Thoracic aorta (tissue), 2 donors: ENCODE data around the gene TMTC2. TPM values are rescaled to one million over a fixed set of nuclear protein-coding genes. Genes with fewer than 3 reads are reported as not detected.

Experiments used
- ATAC-seq: fragments of 150-250 bp; one replicate; pipeline ENCODE4 v1.8.0; 2017; ENCODE audit warnings: low read depth; ENCODE audit not compliant: insufficient number of reproducible peaks, low FRiP score
- DNase-seq: peaks from one replicate; pipeline ENCODE4 v3.0.0-alpha.2; 2020; ENCODE audit warnings: low spot score
- H3K27ac ChIP-seq, 2 donors: fragments of 200-600 bp; sonication (generic); 1 replicate in 1 of 2; 2 replicates in 1 of 2; pipeline ENCODE4 v1.5.1; 2016; ENCODE audit warnings: mild to moderate bottlenecking in 2 of 2, moderate library complexity in 2 of 2
- H3K27me3 ChIP-seq: fragments of 200-600 bp; sonication (generic); replicated peaks from 2 replicates; pipeline ENCODE4 v1.6.0; 2016; ENCODE audit warnings: mild to moderate bottlenecking; ENCODE audit not compliant: insufficient read depth
- H3K36me3 ChIP-seq: fragments of 200-600 bp; sonication (generic); one replicate; pipeline ENCODE4 v1.5.1; 2016
- H3K4me1 ChIP-seq, 2 donors: fragments of 200-600 bp; sonication (generic); 1 replicate in 1 of 2; 2 replicates in 1 of 2; pipeline versions ENCODE4 v1.5.1 to v1.6.0; 2016; ENCODE audit warnings: low read depth in 2 of 2, mild to moderate bottlenecking in 1 of 2; ENCODE audit not compliant: control insufficient read depth in 1 of 2
- H3K4me3 ChIP-seq: fragments of 200-600 bp; sonication (generic); 2 replicates; pipeline ENCODE4 v1.5.1; 2016; ENCODE audit warnings: mild to moderate bottlenecking
- H3K9me3 ChIP-seq: fragments of 200-600 bp; sonication (generic); 2 replicates; pipeline ENCODE4 v1.5.1; 2016
- CTCF ChIP-seq: fragments of 200-600 bp; sonication (generic); IDR thresholded peaks from one replicate; pipeline ENCODE4 v1.5.1; 2019; ENCODE audit warnings: antibody characterized with exemption
- total RNA-seq, 2 donors: library from RNA; depleted of rRNA; stranded (reverse); fragments of >200 nt; gene quantifications; one replicate each; pipeline versions ENCODE4 v1.1.0 to v1.2.3, GENCODE V29; 2016

The TMTC2 gene
- total RNA-seq, 2 donors from 2014 or later: 2.8 to 8.6 TPM

- Histone ChIP-seq H3K36me3 (no peaks in the 10 kb centered on the region), H3K4me1 (no peaks in the 10 kb centered on the region), H3K27me3 (no peaks in the 10 kb centered on the region), H3K9me3 (no peaks in the 10 kb centered on the region), H3K27ac (no peak overlapping the region), H3K4me3 (no peak overlapping the region)
- ATAC-seq (no peak), DNase-seq (no peak)
- TF ChIP-seq CTCF: no peak
These were observed 237.2 kb downstream of the TMTC2 start for GRCh38 chr12:82923935-82924334.

GRCh38 chr12:82926630-82927029, 239.9 kb downstream of the TMTC2 start:
- H3K4me1 ChIP-seq: no peaks in the 10 kb centered on the region
- H3K9me3 ChIP-seq: no peaks in the 10 kb centered on the region
- H3K36me3 ChIP-seq: no peaks in the 10 kb centered on the region
- ATAC-seq: no peak
- no peak overlapping the region for H3K27ac ChIP-seq
- no peak for TF ChIP-seq CTCF
- H3K4me3 ChIP-seq: no peak overlapping the region
- DNase-seq: no peak
- H3K27me3 ChIP-seq: no peaks in the 10 kb centered on the region

- ATAC-seq (no peak), DNase-seq (no peak)
- Histone ChIP-seq H3K4me1 (no peaks in the 10 kb centered on the region), H3K27ac (no peak overlapping the region), H3K36me3 (no peaks in the 10 kb centered on the region), H3K4me3 (no peak overlapping the region), H3K27me3 (no peaks in the 10 kb centered on the region), H3K9me3 (no peaks in the 10 kb centered on the region)
- no peak for TF ChIP-seq CTCF
These were observed 243.6 kb downstream of the TMTC2 start for GRCh38 chr12:82930301-82930700.

GRCh38 chr12:82931349-82932116, 244.8 kb downstream of the TMTC2 start:
- Histone ChIP-seq H3K36me3 (no peaks in the 10 kb centered on the region), H3K27ac (no peak overlapping the region), H3K4me1 (no peaks in the 10 kb centered on the region), H3K9me3 (no peaks in the 10 kb centered on the region), H3K27me3 (no peaks in the 10 kb centered on the region), H3K4me3 (no peak overlapping the region)
- DNase-seq (no peak), ATAC-seq (no peak)
- no peak for TF ChIP-seq CTCF

GRCh38 chr12:82937151-82937550, 250.4 kb downstream of the TMTC2 start:
- DNase-seq (no peak), ATAC-seq (no peak)
- no peaks in the 10 kb centered on the region for H3K36me3 ChIP-seq
- H3K27ac ChIP-seq: no peak overlapping the region
- TF ChIP-seq CTCF: no peak
- H3K4me3 ChIP-seq: no peak overlapping the region
- H3K9me3 ChIP-seq: no peaks in the 10 kb centered on the region
- H3K4me1 ChIP-seq: no peaks in the 10 kb centered on the region
- H3K27me3 ChIP-seq: no peaks in the 10 kb centered on the region
